A673 (cell line): Measurements from ENCODE around the gene DNAH10. TPM values are rescaled to one million over a fixed set of nuclear protein-coding genes. Genes with fewer than 3 reads are reported as not detected.

Experiments
- BruUV-seq: library from RNA; stranded (reverse); fragments of 400-500 nt; replicated peaks from 2 replicates; lab custom pipeline; 2021; lab: Mats Ljungman, UMichigan
- CTCF ChIA-PET: fragments of 300-600 bp; sonication (Branson Sonifier 250); formaldehyde crosslinking; loops from one replicate; lab custom pipeline; 2022; ENCODE audit warnings: antibody characterized with exemption; lab: Charles Lee
- POLR2A ChIA-PET: fragments of 300-600 bp; sonication (Branson Sonifier 250); formaldehyde crosslinking; loops from one replicate; lab custom pipeline; 2022; ENCODE audit warnings: antibody characterized with exemption; ENCODE audit not compliant: low non-redundant PET; lab: Charles Lee
- DNase-seq: peaks from one replicate; pipeline ENCODE4 v3.0.0-alpha.2; 2015; ENCODE audit warnings: low spot score
- H3K27ac ChIP-seq: fragments of 200-600 bp; sonication (generic); 2 replicates; pipeline ENCODE4 v1.5.1; 2016; ENCODE audit warnings: mixed run types, low read depth, mild to moderate bottlenecking, mixed read lengths, antibody characterized with exemption, low read length; ENCODE audit not compliant: poor library complexity, severe bottlenecking
- H3K27me3 ChIP-seq: fragments of 200-600 bp; sonication (generic); replicated peaks from 2 replicates; pipeline ENCODE4 v1.6.1; 2017; ENCODE audit warnings: mixed run types, low read depth, mild to moderate bottlenecking, mixed read lengths, antibody characterized with exemption, low read length; ENCODE audit not compliant: insufficient read depth, poor library complexity
- H3K36me3 ChIP-seq: fragments of 200-600 bp; sonication (generic); 2 replicates; pipeline ENCODE4 v1.6.1; 2016; ENCODE audit warnings: mixed run types, mild to moderate bottlenecking, mixed read lengths, antibody characterized with exemption, low read length; ENCODE audit not compliant: insufficient read depth, poor library complexity, severe bottlenecking
- H3K4me1 ChIP-seq: fragments of 200-600 bp; sonication (generic); 2 replicates; pipeline ENCODE4 v1.6.1; 2017; ENCODE audit warnings: mixed run types, mild to moderate bottlenecking, mixed read lengths, antibody characterized with exemption, low read length; ENCODE audit not compliant: insufficient read depth, poor library complexity, severe bottlenecking
- H3K4me3 ChIP-seq: fragments of 200-600 bp; sonication (generic); 2 replicates; pipeline ENCODE4 v1.5.1; 2016; ENCODE audit warnings: low read depth, mixed run types, mild to moderate bottlenecking, mixed read lengths, low read length; ENCODE audit not compliant: poor library complexity, severe bottlenecking
- H3K9me3 ChIP-seq: fragments of 200-600 bp; sonication (generic); 2 replicates; pipeline ENCODE4 v1.6.1; 2016; ENCODE audit warnings: mixed run types, low read depth, mild to moderate bottlenecking, mixed read lengths, antibody characterized with exemption, low read length; ENCODE audit not compliant: poor library complexity, severe bottlenecking
- CTCF ChIP-seq: fragments of 300-800, 200-600 bp; sonication (generic); conservative IDR thresholded peaks from 2 replicates; pipeline ENCODE4 v1.5.1; 2017; ENCODE audit warnings: low read depth, mild to moderate bottlenecking, antibody characterized with exemption, low read length, moderate library complexity, mixed read lengths
- EZH2 ChIP-seq: fragments of 200-600 bp; sonication (generic); IDR thresholded peaks from 2 replicates; pipeline ENCODE4 v1.6.1; 2017; ENCODE audit warnings: borderline replicate concordance, low read depth, mild to moderate bottlenecking, mixed read lengths, antibody characterized with exemption, low read length; ENCODE audit not compliant: poor library complexity, severe bottlenecking
- intact Hi-C: fragments of 100-400 bp; cut with micrococcal nuclease; formaldehyde crosslinking; loops from one replicate; pipeline ENCODE4 v1.10.0; 2022; ENCODE audit not compliant: unreplicated experiment
- total RNA-seq: library from RNA; stranded (reverse); gene quantifications from 2 replicates; pipeline ENCODE4 v1.2.3, GENCODE V29; 2021

The DNAH10 gene
- total RNA-seq, 1 experiment from 2014 or later, result 1.1 TPM

- no TSS peak for BruUV-seq
- Histone ChIP-seq H3K27ac (no peak overlapping the region), H3K9me3 (no peaks in the 10 kb centered on the region), H3K4me1 (no peaks in the 10 kb centered on the region), H3K27me3 (no peaks in the 10 kb centered on the region), H3K36me3 (no peaks in the 10 kb centered on the region), H3K4me3 (no peak overlapping the region)
- no peak for DNase-seq
- ChIA-PET POLR2A (no interaction called here), CTCF (no interaction called here)
- intact Hi-C loops, result no loop called here
- no peak for TF ChIP-seq CTCF
- TF ChIP-seq EZH2, result no peak
Measured at GRCh38 chr12:123850246-123851134, 88.4 kb downstream of the DNAH10 start.

GRCh38 chr12:123853396-123854070, 91.4 kb downstream of the DNAH10 start:
- no peaks in the 10 kb centered on the region for H3K27me3 ChIP-seq
- POLR2A ChIA-PET, result interaction anchor here (0.7 kb wide), 1 partner anchor 196 kb away, joined by 5 read pairs; no protein-coding TSS in a partner anchor
- TF ChIP-seq CTCF, result no peak
- no peak for TF ChIP-seq EZH2
- no TSS peak for BruUV-seq
- intact Hi-C loops, result no loop called here
- no peak for DNase-seq
- H3K36me3 ChIP-seq, result no peaks in the 10 kb centered on the region
- no peaks in the 10 kb centered on the region for H3K4me1 ChIP-seq
- CTCF ChIA-PET, result no interaction called here
- no peaks in the 10 kb centered on the region for H3K9me3 ChIP-seq
- H3K27ac ChIP-seq, result no peak overlapping the region
- H3K4me3 ChIP-seq, result no peak overlapping the region

- Histone ChIP-seq H3K36me3 (no peaks in the 10 kb centered on the region), H3K4me3 (no peak overlapping the region), H3K9me3 (no peaks in the 10 kb centered on the region), H3K4me1 (no peaks in the 10 kb centered on the region), H3K27me3 (no peaks in the 10 kb centered on the region), H3K27ac (no peak overlapping the region)
- no peak for DNase-seq
- POLR2A ChIA-PET, result interaction anchor here (0.7 kb wide), 1 partner anchor 197 kb away, joined by 5 read pairs; no protein-coding TSS in a partner anchor
- TF ChIP-seq EZH2 (no peak), CTCF (no peak)
- CTCF ChIA-PET, result no interaction called here
- intact Hi-C loops, result no loop called here
- no TSS peak for BruUV-seq
Measured at GRCh38 chr12:123854232-123854631, 92.1 kb downstream of the DNAH10 start.
